B cell (primary cell): Measurements from ENCODE around the gene ATG4B. TPM values are rescaled to one million over a fixed set of nuclear protein-coding genes. Genes with fewer than 3 reads are reported as not detected.

Experiments
- ATAC-seq: fragments of 200-7000 bp; cut with Tn5 transposase; one replicate; pipeline ENCODE4 v1.10.0; 2021; ENCODE audit warnings: low read depth, mild to moderate bottlenecking, moderate number of reproducible peaks, moderate library complexity
- CTCF ChIA-PET: fragments of 350-600 bp; sonication (Branson Sonifier 250); formaldehyde crosslinking; loops from one replicate; lab custom pipeline; 2021; ENCODE audit warnings: antibody characterized with exemption, inconsistent platforms; lab: Charles Lee
- POLR2A ChIA-PET: fragments of 350-600 bp; sonication (Branson Sonifier 250); formaldehyde crosslinking; loops from one replicate; lab custom pipeline; 2021; ENCODE audit warnings: antibody characterized with exemption; lab: Charles Lee
- DNase-seq: peaks from one replicate; pipeline ENCODE4 v3.0.0; 2013
- H2AFZ ChIP-seq: 2 replicates; pipeline ENCODE4 v1.6.1; 2012; ENCODE audit warnings: mild to moderate bottlenecking, low read depth, low read length; ENCODE audit not compliant: insufficient read depth, poor library complexity, severe bottlenecking
- H3K27ac ChIP-seq, 2 donors: 1 replicate in 1 of 2; 2 replicates in 1 of 2; pipeline ENCODE4 v1.5.1; 2012 to 2013; ENCODE audit warnings: low read length in 2 of 2, mild to moderate bottlenecking in 2 of 2, moderate library complexity in 1 of 2
- H3K27me3 ChIP-seq, 4 experiments: fragments of 200-600 bp in 1 of 4; sonication (generic) in 1 of 4; replicated peaks in 1 of 4; 1 replicate in 2 of 4; 2 replicates in 2 of 4; pipeline versions ENCODE4 v1.6.1 to v1.7.0; 2013 to 2016; ENCODE audit warnings: low read length in 3 of 4, mild to moderate bottlenecking in 2 of 4, mixed read lengths in 1 of 4, moderate library complexity in 1 of 4; ENCODE audit not compliant: insufficient read depth in 4 of 4, control insufficient read depth in 3 of 4; ENCODE audit errors: control extremely low read depth in 1 of 4
- H3K36me3 ChIP-seq, 2 experiments: replicated peaks in 1 of 2; 1 replicate in 1 of 2; 2 replicates in 1 of 2; pipeline versions ENCODE4 v1.6.1 to v1.7.1; 2013; ENCODE audit warnings: low read length in 1 of 2; ENCODE audit not compliant: insufficient read depth in 2 of 2, control insufficient read depth in 1 of 2; ENCODE audit errors: control extremely low read depth in 1 of 2, extremely low read depth in 1 of 2
- H3K4me1 ChIP-seq, 2 donors: fragments of 200-600 bp in 1 of 2; sonication (generic) in 1 of 2; 1 replicate in 1 of 2; 2 replicates in 1 of 2; pipeline versions ENCODE4 v1.5.1 to v1.6.1; 2013 to 2017; ENCODE audit warnings: low read length in 2 of 2; ENCODE audit not compliant: control insufficient read depth in 2 of 2, insufficient read depth in 2 of 2
- H3K4me2 ChIP-seq: replicated peaks from 2 replicates; pipeline ENCODE3; 2012; ENCODE audit warnings: mild to moderate bottlenecking, low read depth, low read length; ENCODE audit not compliant: poor library complexity, severe bottlenecking
- H3K4me3 ChIP-seq, 5 experiments: fragments of 200-600 bp in 1 of 5; sonication (generic) in 1 of 5; 1 replicate in 3 of 5; 2 replicates in 2 of 5; pipeline versions ENCODE4 v1.5.1 to v1.7.0; 2011 to 2016; ENCODE audit warnings: low read length in 4 of 5, mild to moderate bottlenecking in 4 of 5, low read depth in 2 of 5, control low read depth in 1 of 5, moderate library complexity in 1 of 5; ENCODE audit not compliant: insufficient read depth in 1 of 5; ENCODE audit errors: control extremely low read depth in 1 of 5, extremely low read depth in 1 of 5
- H3K79me2 ChIP-seq: fragments of 200-600 bp; sonication (generic); one replicate; pipeline ENCODE4 v1.6.0; 2016; ENCODE audit warnings: low read length; ENCODE audit not compliant: control insufficient read depth, insufficient read depth
- H3K9ac ChIP-seq: fragments of 200-600 bp; sonication (generic); 2 replicates; pipeline ENCODE4 v1.6.1; 2017; ENCODE audit warnings: mild to moderate bottlenecking, low read length, moderate library complexity
- H3K9me3 ChIP-seq, 3 donors: one replicate each; pipeline versions ENCODE4 v1.6.1 to v1.7.1; 2013; ENCODE audit warnings: low read length in 2 of 3; ENCODE audit not compliant: control insufficient read depth in 2 of 3, insufficient read depth in 1 of 3; ENCODE audit errors: control extremely low read depth in 1 of 3
- H4K20me1 ChIP-seq: 2 replicates; pipeline ENCODE4 v1.6.0; 2012; ENCODE audit warnings: mild to moderate bottlenecking, low read length; ENCODE audit not compliant: insufficient read depth, control insufficient read depth, poor library complexity, severe bottlenecking
- H3K27ac Mint-ChIP-seq: one replicate; pipeline ENCODE4 v1.8.0; 2021; ENCODE audit warnings: mixed read lengths
- H3K27me3 Mint-ChIP-seq: one replicate; pipeline ENCODE4 v1.8.0; 2021; ENCODE audit warnings: mixed read lengths
- H3K4me1 Mint-ChIP-seq: one replicate; pipeline ENCODE4 v1.8.0; 2021; ENCODE audit warnings: mixed read lengths
- H3K4me3 Mint-ChIP-seq: one replicate; pipeline ENCODE4 v1.8.0; 2021; ENCODE audit warnings: mixed read lengths
- H3K9me3 Mint-ChIP-seq: one replicate; pipeline ENCODE4 v1.8.0; 2022; ENCODE audit warnings: mixed read lengths; ENCODE audit not compliant: insufficient read depth
- CTCF ChIP-seq: fragments of 200-600 bp; IDR thresholded peaks from one replicate; pipeline ENCODE4 v1.8.0; 2022; ENCODE audit warnings: antibody characterized with exemption, mild to moderate bottlenecking
- EZH2 ChIP-seq: IDR thresholded peaks from 2 replicates; pipeline ENCODE4 v1.6.1; 2012; ENCODE audit warnings: borderline replicate concordance, low read depth, mild to moderate bottlenecking, moderate library complexity, low read length; ENCODE audit not compliant: insufficient read depth, poor library complexity, severe bottlenecking
- WGBS: methylation state at CpG from one replicate; pipeline ENCODE4 v1.1.5; 2013; ENCODE audit warnings: missing lambda C conversion rate; ENCODE audit not compliant: insufficient coverage; 5-methylcytosine and 5-hydroxymethylcytosine counted together
- intact Hi-C: fragments of 100-400 bp; cut with micrococcal nuclease; formaldehyde crosslinking; loops from one replicate; pipeline ENCODE4 v1.10.0; 2022
- polyA plus RNA-seq: library from polyadenylated mRNA; depleted of rRNA; stranded (reverse); fragments of >200 nt; gene quantifications from 2 replicates; pipeline ENCODE4 v1.2.3, GENCODE V29; 2012
- total RNA-seq, 2 donors: library from RNA; stranded (reverse); fragments of 120-200 nt in 1 of 2; gene quantifications; 1 replicate in 1 of 2; 2 replicates in 1 of 2; pipeline versions ENCODE4 v1.2.3 to v1.2.4, GENCODE V29; 2013 to 2022

ATG4B gene
- total and polyA plus RNA-seq, 2 donors (not counting 1 experiment from before 2014, with no cell fraction given), result 130 TPM

- intact Hi-C loops, result no loop called here
- POLR2A ChIA-PET, result no interaction called here
- peaks cover 0 to 34% of the 10 kb centered on the region in 2 experiments for H3K36me3 ChIP-seq
Measured at GRCh38 chr2:241666627-241667400, 29.3 kb downstream of the ATG4B start.

More at GRCh38 chr2:241666627-241667400, 29.3 kb downstream of the ATG4B start:
- no peaks in the 10 kb centered on the region for H3K4me1 ChIP-seq
- Mint-ChIP-seq H3K9me3 (no peaks in the 10 kb centered on the region), H3K27ac (peak overlapping the region; percentile 26), H3K4me3 (no peak overlapping the region), H3K27me3 (no peaks in the 10 kb centered on the region), H3K4me1 (no peaks in the 10 kb centered on the region)
- no peaks in the 10 kb centered on the region for H3K9me3 ChIP-seq
- WGBS, result 96% methylated on average over 37 of the region's 42 CpGs
- DNase-seq (no peak), ATAC-seq (no peak)
- TF ChIP-seq EZH2 (no peak), CTCF (no peak)
- H3K9ac ChIP-seq, result no peak overlapping the region
- H3K27ac ChIP-seq, result no peak overlapping the region
- H3K4me3 ChIP-seq, result no peak overlapping the region
- no peak overlapping the region for H2AFZ ChIP-seq
- CTCF ChIA-PET, result no interaction called here
- H3K27me3 ChIP-seq, result no peaks in the 10 kb centered on the region
- no peak overlapping the region for H3K4me2 ChIP-seq
- no peaks in the 10 kb centered on the region for H4K20me1 ChIP-seq
- H3K79me2 ChIP-seq, result no peaks in the 10 kb centered on the region
